ENCODE measurements around the gene TKFC.

DNA sequence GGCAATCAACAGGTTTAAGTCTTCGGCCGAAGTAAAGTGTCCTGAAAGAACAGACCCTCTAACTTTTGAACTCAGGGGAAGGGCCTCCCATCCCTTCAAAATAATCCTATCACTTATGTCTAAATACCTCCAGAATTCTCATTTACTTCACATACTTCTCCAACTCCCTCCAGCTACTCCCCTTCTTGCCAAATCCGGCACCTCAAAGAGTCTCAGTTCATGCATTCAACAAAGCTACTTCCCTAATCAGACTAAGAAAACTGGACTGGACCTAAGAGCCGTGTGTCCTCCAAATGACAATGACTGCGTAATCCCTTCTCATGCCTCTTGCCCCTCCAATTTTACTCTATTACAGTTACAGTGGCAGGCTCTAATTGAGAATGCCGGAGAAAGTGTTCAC, 1.4 kb upstream of the TKFC start:
- no peak for TF ChIP-seq TAF1 (IDR thresholded peaks at IDR 0.05; ENCODE audit: borderline replicate concordance, low read depth, low read length)
- TF ChIP-seq, protein P1, sequence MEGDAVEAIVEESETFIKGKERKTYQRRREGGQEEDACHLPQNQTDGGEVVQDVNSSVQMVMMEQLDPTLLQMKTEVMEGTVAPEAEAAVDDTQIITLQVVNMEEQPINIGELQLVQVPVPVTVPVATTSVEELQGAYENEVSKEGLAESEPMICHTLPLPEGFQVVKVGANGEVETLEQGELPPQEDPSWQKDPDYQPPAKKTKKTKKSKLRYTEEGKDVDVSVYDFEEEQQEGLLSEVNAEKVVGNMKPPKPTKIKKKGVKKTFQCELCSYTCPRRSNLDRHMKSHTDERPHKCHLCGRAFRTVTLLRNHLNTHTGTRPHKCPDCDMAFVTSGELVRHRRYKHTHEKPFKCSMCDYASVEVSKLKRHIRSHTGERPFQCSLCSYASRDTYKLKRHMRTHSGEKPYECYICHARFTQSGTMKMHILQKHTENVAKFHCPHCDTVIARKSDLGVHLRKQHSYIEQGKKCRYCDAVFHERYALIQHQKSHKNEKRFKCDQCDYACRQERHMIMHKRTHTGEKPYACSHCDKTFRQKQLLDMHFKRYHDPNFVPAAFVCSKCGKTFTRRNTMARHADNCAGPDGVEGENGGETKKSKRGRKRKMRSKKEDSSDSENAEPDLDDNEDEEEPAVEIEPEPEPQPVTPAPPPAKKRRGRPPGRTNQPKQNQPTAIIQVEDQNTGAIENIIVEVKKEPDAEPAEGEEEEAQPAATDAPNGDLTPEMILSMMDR (IDR thresholded peaks at IDR 0.05), result no peak
- TF ChIP-seq NRF1 (IDR thresholded peaks at IDR 0.05; ENCODE audit: low read depth, low read length), result no peak
- no peak for TF ChIP-seq FOXM1 (IDR thresholded peaks at IDR 0.05; ENCODE audit: low read depth)
- TF ChIP-seq, protein P2, sequence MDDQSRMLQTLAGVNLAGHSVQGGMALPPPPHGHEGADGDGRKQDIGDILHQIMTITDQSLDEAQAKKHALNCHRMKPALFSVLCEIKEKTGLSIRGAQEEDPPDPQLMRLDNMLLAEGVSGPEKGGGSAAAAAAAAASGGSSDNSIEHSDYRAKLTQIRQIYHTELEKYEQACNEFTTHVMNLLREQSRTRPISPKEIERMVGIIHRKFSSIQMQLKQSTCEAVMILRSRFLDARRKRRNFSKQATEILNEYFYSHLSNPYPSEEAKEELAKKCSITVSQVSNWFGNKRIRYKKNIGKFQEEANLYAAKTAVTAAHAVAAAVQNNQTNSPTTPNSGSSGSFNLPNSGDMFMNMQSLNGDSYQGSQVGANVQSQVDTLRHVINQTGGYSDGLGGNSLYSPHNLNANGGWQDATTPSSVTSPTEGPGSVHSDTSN (IDR thresholded peaks at IDR 0.05), result no peak
